H9 (cell line): ENCODE measurements around the gene OR4Q2. TPM values are rescaled to one million over a fixed set of nuclear protein-coding genes. Genes with fewer than 3 reads are reported as not detected.

Source experiments
- DNase-seq: peaks from one replicate; pipeline ENCODE4 v3.0.0-alpha.2; 2017
- H2AFZ ChIP-seq: one replicate; pipeline ENCODE4 v1.6.1; 2013; ENCODE audit warnings: mild to moderate bottlenecking, low read length, control low read depth, moderate library complexity
- H2AK5ac ChIP-seq: 2 replicates; pipeline ENCODE4 v1.6.1; 2013; ENCODE audit warnings: low read length, control low read depth, mixed read lengths; ENCODE audit not compliant: insufficient read length
- H2BK120ac ChIP-seq: one replicate; pipeline ENCODE4 v1.6.1; 2013; ENCODE audit warnings: low read depth, mild to moderate bottlenecking, low read length, control low read depth, inconsistent platforms; ENCODE audit not compliant: poor library complexity, severe bottlenecking
- H2BK12ac ChIP-seq: 2 replicates; pipeline ENCODE4 v1.6.1; 2013; ENCODE audit warnings: low read length, control low read depth, mixed read lengths, low read depth; ENCODE audit not compliant: insufficient read length
- H2BK15ac ChIP-seq: 2 replicates; pipeline ENCODE4 v1.6.1; 2013; ENCODE audit warnings: low read depth, low read length, control low read depth
- H2BK20ac ChIP-seq: one replicate; pipeline ENCODE4 v1.6.1; 2013; ENCODE audit warnings: low read depth, mild to moderate bottlenecking, low read length, control low read depth, inconsistent platforms; ENCODE audit not compliant: poor library complexity, severe bottlenecking
- H2BK5ac ChIP-seq: 2 replicates; pipeline ENCODE4 v1.6.1; 2013; ENCODE audit warnings: low read length, control low read depth, mixed read lengths; ENCODE audit not compliant: insufficient read length
- H3K14ac ChIP-seq: 2 replicates; pipeline ENCODE4 v1.6.1; 2013; ENCODE audit warnings: low read length, control low read depth; ENCODE audit not compliant: insufficient read depth
- H3K18ac ChIP-seq: 2 replicates; pipeline ENCODE4 v1.6.1; 2013; ENCODE audit warnings: low read depth, mild to moderate bottlenecking, mixed read lengths, low read length, control low read depth; ENCODE audit not compliant: insufficient read length
- H3K23ac ChIP-seq: 2 replicates; pipeline ENCODE4 v1.6.1; 2013; ENCODE audit warnings: low read length, control low read depth, mixed read lengths, low read depth; ENCODE audit not compliant: insufficient read length
- H3K23me2 ChIP-seq: 2 replicates; pipeline ENCODE4 v1.6.1; 2013; ENCODE audit warnings: low read depth, mild to moderate bottlenecking, mixed read lengths, low read length, control low read depth; ENCODE audit not compliant: insufficient read length, poor library complexity, severe bottlenecking
- H3K27ac ChIP-seq: 2 replicates; pipeline ENCODE4 v1.5.1; 2013; ENCODE audit warnings: low read length, control low read depth, mixed read lengths, low read depth; ENCODE audit not compliant: insufficient read length
- H3K27me3 ChIP-seq: 2 replicates; pipeline ENCODE4 v1.6.1; 2013; ENCODE audit warnings: low read length, control low read depth, inconsistent platforms; ENCODE audit not compliant: insufficient read depth
- H3K4ac ChIP-seq: 2 replicates; pipeline ENCODE4 v1.6.1; 2013; ENCODE audit warnings: low read depth, mild to moderate bottlenecking, control low read depth, inconsistent platforms, low read length, moderate library complexity
- H3K4me1 ChIP-seq: 2 replicates; pipeline ENCODE4 v1.6.1; 2013; ENCODE audit warnings: low read length, control low read depth, inconsistent platforms; ENCODE audit not compliant: insufficient read depth
- H3K4me2 ChIP-seq: 2 replicates; pipeline ENCODE4 v1.6.1; 2013; ENCODE audit warnings: low read length, control low read depth, mixed read lengths; ENCODE audit not compliant: insufficient read length, insufficient read depth
- H3K56ac ChIP-seq: 2 replicates; pipeline ENCODE4 v1.6.1; 2013; ENCODE audit warnings: low read depth, mild to moderate bottlenecking, mixed read lengths, low read length, control low read depth; ENCODE audit not compliant: insufficient read length
- H3K79me1 ChIP-seq: 2 replicates; pipeline ENCODE4 v1.6.1; 2013; ENCODE audit warnings: low read depth, mild to moderate bottlenecking, moderate library complexity, low read length, control low read depth, inconsistent platforms; ENCODE audit not compliant: insufficient read depth, poor library complexity, severe bottlenecking
- H3K79me2 ChIP-seq: 2 replicates; pipeline ENCODE4 v1.6.1; 2013; ENCODE audit warnings: low read length, control low read depth, inconsistent platforms; ENCODE audit not compliant: insufficient read depth
- H3K9ac ChIP-seq: 2 replicates; pipeline ENCODE4 v1.6.1; 2013; ENCODE audit warnings: low read length, control low read depth, mixed read lengths; ENCODE audit not compliant: insufficient read length; ENCODE audit errors: extremely low read depth
- H3K9me3 ChIP-seq: one replicate; pipeline ENCODE4 v1.6.1; 2013; ENCODE audit warnings: low read depth, low read length, inconsistent platforms; ENCODE audit not compliant: control insufficient read depth
- H3T11ph ChIP-seq: one replicate; pipeline ENCODE4 v1.6.1; 2013; ENCODE audit warnings: mild to moderate bottlenecking, low read length, control low read depth, inconsistent platforms
- H4K20me1 ChIP-seq: one replicate; pipeline ENCODE4 v1.6.1; 2013; ENCODE audit not compliant: control insufficient read depth, insufficient read length, insufficient read depth
- H4K5ac ChIP-seq: 2 replicates; pipeline ENCODE4 v1.6.1; 2013; ENCODE audit warnings: low read depth, mild to moderate bottlenecking, mixed read lengths, low read length, control low read depth; ENCODE audit not compliant: insufficient read length
- H4K8ac ChIP-seq: replicated peaks from 2 replicates; pipeline ENCODE4 v1.6.1; 2013; ENCODE audit warnings: low read length, control low read depth, mixed read lengths, low read depth; ENCODE audit not compliant: insufficient read length
- H4K91ac ChIP-seq: 2 replicates; pipeline ENCODE4 v1.6.1; 2013; ENCODE audit warnings: low read depth, mild to moderate bottlenecking, moderate library complexity, mixed read lengths, low read length, control low read depth; ENCODE audit not compliant: insufficient read length
- H3K27ac Mint-ChIP-seq, 3 experiments: 2 replicates in 2 of 3; 3 replicates in 1 of 3; pipeline ENCODE4 v1.8.0; 2020 to 2021; ENCODE audit warnings: mixed read lengths in 3 of 3, mild to moderate bottlenecking in 1 of 3, moderate library complexity in 1 of 3
- H3K27me3 Mint-ChIP-seq: 2 replicates; pipeline ENCODE4 v1.8.0; 2021; ENCODE audit warnings: low read depth, mild to moderate bottlenecking, moderate library complexity, mixed read lengths
- H3K36me3 Mint-ChIP-seq, 3 experiments: 2 replicates in 2 of 3; 3 replicates in 1 of 3; pipeline ENCODE4 v1.8.0; 2020 to 2021; ENCODE audit warnings: low read depth in 3 of 3, mixed read lengths in 3 of 3; ENCODE audit not compliant: insufficient read depth in 1 of 3
- H3K4me1 Mint-ChIP-seq, 2 experiments: 2 replicates each; pipeline ENCODE4 v1.8.0; 2020; ENCODE audit warnings: mixed read lengths in 2 of 2
- H3K4me3 Mint-ChIP-seq, 2 experiments: 2 replicates in 1 of 2; 3 replicates in 1 of 2; pipeline ENCODE4 v1.8.0; 2020 to 2021; ENCODE audit warnings: mild to moderate bottlenecking in 2 of 2, mixed read lengths in 2 of 2, moderate library complexity in 1 of 2
- H3K9me3 Mint-ChIP-seq, 2 experiments: 2 replicates in 1 of 2; 3 replicates in 1 of 2; pipeline ENCODE4 v1.8.0; 2020; ENCODE audit warnings: mild to moderate bottlenecking in 2 of 2, mixed read lengths in 2 of 2, moderate library complexity in 1 of 2
- WGBS: extraction: QIAGEN DNeasy Blood & Tissue Kit; methylation state at CpG from one replicate; pipeline ENCODE4 v1.1.7; 2013; ENCODE audit warnings: missing lambda C conversion rate, low lambda C conversion rate, mixed read lengths; ENCODE audit not compliant: insufficient read length; ENCODE audit errors: extremely low coverage; 5-methylcytosine and 5-hydroxymethylcytosine counted together
- total RNA-seq: library from RNA; stranded (reverse); gene quantifications from 2 replicates; pipeline ENCODE4 v1.2.1, GENCODE V29; 2021
- TF ChIP-seq, protein P1 (sequence below): fragments of 200-600 bp; sonication (generic); conservative IDR thresholded peaks from 3 replicates; pipeline ENCODE4 v1.8.0; 2021; ENCODE audit warnings: antibody characterized with exemption, mild to moderate bottlenecking

OR4Q2 gene
- total RNA-seq, 1 experiment from 2014 or later: not detected

DNA sequence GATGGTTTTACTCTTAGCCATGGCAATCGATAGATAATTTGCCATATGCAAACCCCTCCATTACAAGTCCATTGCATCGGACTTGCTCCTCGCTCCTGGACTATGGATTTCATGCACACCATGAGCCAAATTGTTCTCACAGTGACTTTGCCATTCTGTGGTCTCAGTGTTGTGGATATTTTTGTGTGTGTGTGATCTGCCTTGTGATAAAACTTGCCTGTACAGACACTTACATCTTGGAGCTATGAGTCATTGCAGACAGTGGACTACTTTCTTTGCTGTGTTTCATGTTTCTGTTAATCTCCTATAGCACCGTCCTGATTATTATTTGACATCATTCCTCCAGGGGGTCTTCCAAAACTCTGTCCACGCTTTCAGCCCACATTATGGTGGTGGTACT, 42.3 kb downstream of the OR4Q2 start:
- H3K9me3 Mint-ChIP-seq: peaks cover 81 to 85% of the 10 kb centered on the region in 2 experiments

More for the DNA sequence above, 42.3 kb downstream of the OR4Q2 start:
- WGBS: no CpG with 5 or more reads among the region's 5 CpGs
- Histone ChIP-seq H2BK20ac (no peak overlapping the region), H3K79me1 (no peaks in the 10 kb centered on the region), H4K5ac (no peak overlapping the region), H3K23ac (no peak overlapping the region), H3K9me3 (peaks cover 60% of the 10 kb centered on the region), H3K18ac (no peak overlapping the region), H4K8ac (no peak overlapping the region), H2AK5ac (no peak overlapping the region), H2BK120ac (no peak overlapping the region), H2BK5ac (no peak overlapping the region), H2BK15ac (no peak overlapping the region), H3K56ac (no peak overlapping the region), H3K9ac (no peak overlapping the region), H3K23me2 (no peaks in the 10 kb centered on the region), H3K4ac (no peak overlapping the region), H3K4me1 (no peaks in the 10 kb centered on the region), H3T11ph (no peak overlapping the region), H3K4me2 (no peak overlapping the region), H4K91ac (no peak overlapping the region), H3K27me3 (no peaks in the 10 kb centered on the region), H3K79me2 (no peaks in the 10 kb centered on the region), H4K20me1 (no peaks in the 10 kb centered on the region), H3K14ac (no peak overlapping the region), H2BK12ac (no peak overlapping the region), H2AFZ (no peak overlapping the region), H3K27ac (no peak overlapping the region)
- H3K27ac Mint-ChIP-seq: no peak overlapping the region
- H3K4me1 Mint-ChIP-seq: no peaks in the 10 kb centered on the region
- no peak overlapping the region for H3K4me3 Mint-ChIP-seq
- no peaks in the 10 kb centered on the region for H3K27me3 Mint-ChIP-seq
- H3K36me3 Mint-ChIP-seq: peaks cover 0 to 20% (median 8%) of the 10 kb centered on the region in 3 experiments; a peak in 5 of 7 replicates
- no peak for DNase-seq
- TF ChIP-seq, protein P1, sequence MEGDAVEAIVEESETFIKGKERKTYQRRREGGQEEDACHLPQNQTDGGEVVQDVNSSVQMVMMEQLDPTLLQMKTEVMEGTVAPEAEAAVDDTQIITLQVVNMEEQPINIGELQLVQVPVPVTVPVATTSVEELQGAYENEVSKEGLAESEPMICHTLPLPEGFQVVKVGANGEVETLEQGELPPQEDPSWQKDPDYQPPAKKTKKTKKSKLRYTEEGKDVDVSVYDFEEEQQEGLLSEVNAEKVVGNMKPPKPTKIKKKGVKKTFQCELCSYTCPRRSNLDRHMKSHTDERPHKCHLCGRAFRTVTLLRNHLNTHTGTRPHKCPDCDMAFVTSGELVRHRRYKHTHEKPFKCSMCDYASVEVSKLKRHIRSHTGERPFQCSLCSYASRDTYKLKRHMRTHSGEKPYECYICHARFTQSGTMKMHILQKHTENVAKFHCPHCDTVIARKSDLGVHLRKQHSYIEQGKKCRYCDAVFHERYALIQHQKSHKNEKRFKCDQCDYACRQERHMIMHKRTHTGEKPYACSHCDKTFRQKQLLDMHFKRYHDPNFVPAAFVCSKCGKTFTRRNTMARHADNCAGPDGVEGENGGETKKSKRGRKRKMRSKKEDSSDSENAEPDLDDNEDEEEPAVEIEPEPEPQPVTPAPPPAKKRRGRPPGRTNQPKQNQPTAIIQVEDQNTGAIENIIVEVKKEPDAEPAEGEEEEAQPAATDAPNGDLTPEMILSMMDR: no peak
